H1 (cell line): ENCODE measurements around the gene PAK2. TPM values are rescaled to one million over a fixed set of nuclear protein-coding genes. Genes with fewer than 3 reads are reported as not detected.

Source experiments
- GTF2F1 ChIP-seq: IDR thresholded peaks from 2 replicates; pipeline ENCODE4 v1.6.1; 2012; ENCODE audit warnings: low read depth, low read length, improper control_type of control experiment, borderline replicate concordance
- RNF2 ChIP-seq: fragments of 200-900, 300-1000 bp; sonication (generic); IDR thresholded peaks from 2 replicates; pipeline ENCODE4 v1.7.1; 2016; ENCODE audit warnings: borderline replicate concordance, low read depth, mild to moderate bottlenecking, antibody characterized with exemption, low read length; ENCODE audit not compliant: poor library complexity, severe bottlenecking; ENCODE audit errors: missing control alignments
- polyA plus RNA-seq, 7 experiments: library from polyadenylated mRNA; depleted of rRNA in 3 of 7; stranded (reverse) in 5 of 7; unstranded in 2 of 7; fragments of >200 nt in 5 of 7; fragments of 200-250 nt in 2 of 7; gene quantifications; 1 replicate in 5 of 7; 2 replicates in 1 of 7; 4 replicates in 1 of 7; pipeline versions ENCODE4 v1.2.1 to v1.2.3, GENCODE V29; 2011 to 2013; ENCODE audit warnings: missing spikeins in 2 of 7, mixed read lengths in 2 of 7
- total RNA-seq: library from RNA; stranded (reverse); fragmentation: NEBNext Ultra II Directional; extraction: Animal tissue kit (Norgen Biotek cat#: 25700); gene quantifications from 2 replicates; pipeline ENCODE4 v1.2.1, GENCODE V29; 2021
- TF ChIP-seq, protein P1 (sequence below): IDR thresholded peaks from 2 replicates; pipeline ENCODE4 v1.6.1; 2011; ENCODE audit warnings: low read depth, mild to moderate bottlenecking, low read length; ENCODE audit not compliant: insufficient read depth

Gene PAK2
- total and polyA plus RNA-seq, 2 of the 8 experiments (the other 6 are each of a cell fraction or from before 2014, with no cell fraction given): 13.1 to 60.5 TPM

GRCh38 chr3:196756732-196757131 is 17.1 kb downstream of the PAK2 start (continued):
- TF ChIP-seq RNF2 (no peak), GTF2F1 (no peak)
- TF ChIP-seq, protein P1, sequence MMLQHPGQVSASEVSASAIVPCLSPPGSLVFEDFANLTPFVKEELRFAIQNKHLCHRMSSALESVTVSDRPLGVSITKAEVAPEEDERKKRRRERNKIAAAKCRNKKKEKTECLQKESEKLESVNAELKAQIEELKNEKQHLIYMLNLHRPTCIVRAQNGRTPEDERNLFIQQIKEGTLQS: no peak
